Heart left ventricle (tissue), 13 donors: ENCODE data around the gene SLC9B1.

Source experiments
- CTCF ChIP-seq, 12 donors: fragments of 200-600 bp; sonication (generic) in 4 of 12; IDR thresholded peaks; one replicate each; pipeline versions ENCODE4 v1.5.0 to v1.8.0; 2018 to 2022; ENCODE audit warnings: antibody characterized with exemption in 12 of 12, mild to moderate bottlenecking in 5 of 12
- POLR2A ChIP-seq, 2 donors: fragments of 450-650 bp; IDR thresholded peaks; one replicate each; pipeline ENCODE4 v1.6.1; 2017; ENCODE audit warnings: antibody characterized with exemption in 2 of 2, mild to moderate bottlenecking in 2 of 2, moderate library complexity in 2 of 2
- donor health status: ischemic (EF 13 %, LVEDD 7.1; RV severe dilation, severe dysfunction).
- donor health status: DM: no; HTN: yes; CAD: no.
- donor health status: DM: no; HTN: no; CAD: no.
- donor health status: ischemic (EF 25% LVEDD 6.9; RV normal size, moderate dysfunction).
- donor health status: ischemic (EF 25% LVEDD 5.7; RV mildly dilated, moderate dysfunction).
- donor health status: ischemic (EF 35%, LVEDD 5.7; RV mildly dilated, moderate dysfunction).
- donor health status: nonischemic (EF 11% LVEDD 7.7; RV severe dilation, severe dysfunction).
- donor health status: DM: yes; HTN: yes; CAD: no.
- donor health status: PGD.
- donor health status: ischemic (EF 29% LVEDD 5.4; RV normal size, mild dysfunction).
- donor health status: nonischemic (EF 23%, LVEDD 6.1; RV moderate dilation, normal function).

- TF ChIP-seq POLR2A (IDR thresholded peaks at IDR 0.05) (no peak), CTCF (IDR thresholded peaks at IDR 0.05) (no peak)
These were observed 31.0 kb downstream of the SLC9B1 start for GRCh38 chr4:102988429-102989020.
